Measurements from ENCODE around the gene MCTP1.

The MCTP1 gene

DNA sequence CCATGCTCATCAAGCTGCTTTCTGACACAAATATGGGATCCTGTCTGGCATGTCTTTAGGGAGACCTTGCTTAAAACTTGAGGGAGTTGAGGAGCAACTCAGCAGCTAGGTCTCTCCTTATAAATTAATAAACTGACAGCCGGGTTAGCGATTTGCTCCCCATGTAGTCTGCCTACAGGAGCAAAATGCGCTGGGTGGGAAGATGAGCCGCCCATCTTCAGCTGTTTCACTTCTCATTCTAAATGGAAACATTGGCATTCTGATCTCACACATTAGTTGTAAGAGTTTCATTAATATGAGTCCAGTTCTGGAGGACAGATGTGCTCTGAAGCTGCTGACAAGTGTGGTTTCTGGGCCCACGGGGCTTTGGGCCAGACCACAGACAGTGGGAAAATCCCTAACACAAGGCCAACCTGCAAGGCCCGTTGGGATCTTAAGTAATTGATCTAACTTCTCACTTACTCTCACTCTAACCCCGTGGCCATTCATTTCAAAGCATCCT is 197.0 kb downstream of the MCTP1 start:
- no peak for DNase-seq (ENCODE audit: extremely low read depth, low read depth)
- TF ChIP-seq, protein P1, sequence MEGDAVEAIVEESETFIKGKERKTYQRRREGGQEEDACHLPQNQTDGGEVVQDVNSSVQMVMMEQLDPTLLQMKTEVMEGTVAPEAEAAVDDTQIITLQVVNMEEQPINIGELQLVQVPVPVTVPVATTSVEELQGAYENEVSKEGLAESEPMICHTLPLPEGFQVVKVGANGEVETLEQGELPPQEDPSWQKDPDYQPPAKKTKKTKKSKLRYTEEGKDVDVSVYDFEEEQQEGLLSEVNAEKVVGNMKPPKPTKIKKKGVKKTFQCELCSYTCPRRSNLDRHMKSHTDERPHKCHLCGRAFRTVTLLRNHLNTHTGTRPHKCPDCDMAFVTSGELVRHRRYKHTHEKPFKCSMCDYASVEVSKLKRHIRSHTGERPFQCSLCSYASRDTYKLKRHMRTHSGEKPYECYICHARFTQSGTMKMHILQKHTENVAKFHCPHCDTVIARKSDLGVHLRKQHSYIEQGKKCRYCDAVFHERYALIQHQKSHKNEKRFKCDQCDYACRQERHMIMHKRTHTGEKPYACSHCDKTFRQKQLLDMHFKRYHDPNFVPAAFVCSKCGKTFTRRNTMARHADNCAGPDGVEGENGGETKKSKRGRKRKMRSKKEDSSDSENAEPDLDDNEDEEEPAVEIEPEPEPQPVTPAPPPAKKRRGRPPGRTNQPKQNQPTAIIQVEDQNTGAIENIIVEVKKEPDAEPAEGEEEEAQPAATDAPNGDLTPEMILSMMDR (IDR thresholded peaks at IDR 0.05; ENCODE audit: low read depth, low read length) = no peak

DNA sequence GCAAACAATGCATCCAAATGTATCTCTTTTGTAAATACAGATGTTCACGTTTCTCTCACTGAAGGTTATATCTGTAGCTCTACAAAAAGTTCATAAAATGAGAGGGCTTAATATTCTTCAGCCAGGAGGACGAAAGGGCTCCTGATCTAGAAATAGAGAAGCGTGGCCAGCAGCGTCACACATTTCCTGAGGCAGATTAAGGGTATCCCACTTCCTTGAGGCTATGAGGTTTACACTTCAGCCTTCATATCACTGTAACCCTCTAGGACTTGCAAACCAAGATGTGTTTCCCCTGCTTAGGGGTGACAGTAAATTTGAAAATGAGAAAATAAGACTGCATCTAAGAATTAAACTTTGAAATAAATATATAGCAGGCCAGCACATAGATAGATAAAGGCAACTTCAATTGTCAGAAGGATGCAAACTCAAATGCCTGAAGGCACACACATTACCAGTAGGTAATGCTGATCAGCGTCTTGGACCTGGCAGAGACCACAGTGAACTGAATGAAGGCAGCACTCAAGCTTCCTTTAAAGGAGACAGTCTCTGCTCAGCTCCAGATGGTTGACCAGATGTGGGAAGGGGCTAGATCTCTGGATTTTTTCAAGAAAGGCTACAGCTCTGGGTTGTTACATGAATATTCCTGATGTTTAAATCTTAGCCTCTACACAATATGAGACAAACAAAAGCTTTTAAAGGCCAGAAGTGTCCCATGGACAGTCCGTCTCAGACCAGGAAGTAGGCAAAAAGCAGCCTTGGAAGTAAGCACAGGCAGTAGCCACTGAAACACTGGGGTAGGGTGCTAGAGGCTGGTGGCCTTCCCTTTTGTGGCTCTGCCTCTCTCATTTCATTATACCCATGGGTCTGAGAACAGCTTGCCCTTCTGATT is 197.7 kb downstream of the MCTP1 start:
- TF ChIP-seq, protein P1 (IDR thresholded peaks at IDR 0.05; ENCODE audit: low read depth, low read length) = no peak

DNA sequence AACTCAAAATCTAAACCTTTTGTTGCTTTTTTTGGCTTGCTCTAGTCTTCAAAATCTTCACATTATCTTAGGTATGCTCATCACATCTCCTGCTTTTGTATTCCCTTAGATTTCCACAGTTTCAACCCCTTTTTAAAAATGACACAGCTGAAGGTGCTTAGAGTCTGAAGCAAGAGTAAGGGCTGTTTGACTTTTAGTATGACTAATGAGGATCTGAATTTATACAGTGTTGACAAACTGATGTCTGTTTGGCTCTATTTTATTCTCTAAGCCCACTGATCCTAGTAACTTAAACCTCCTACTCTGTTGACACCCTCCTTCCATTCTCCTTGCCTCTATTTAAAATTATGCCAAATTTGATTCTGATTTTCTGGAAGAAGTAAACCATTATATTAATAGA is 200.1 kb downstream of the MCTP1 start:
- no peak for DNase-seq (ENCODE audit: extremely low read depth, low read depth)
- TF ChIP-seq, protein P1 (IDR thresholded peaks at IDR 0.05; ENCODE audit: low read depth, low read length) = no peak

More for the DNA sequence above, 197.7 kb downstream of the MCTP1 start:
- DNase-seq (ENCODE audit: extremely low read depth, low read depth) = no peak

DNA sequence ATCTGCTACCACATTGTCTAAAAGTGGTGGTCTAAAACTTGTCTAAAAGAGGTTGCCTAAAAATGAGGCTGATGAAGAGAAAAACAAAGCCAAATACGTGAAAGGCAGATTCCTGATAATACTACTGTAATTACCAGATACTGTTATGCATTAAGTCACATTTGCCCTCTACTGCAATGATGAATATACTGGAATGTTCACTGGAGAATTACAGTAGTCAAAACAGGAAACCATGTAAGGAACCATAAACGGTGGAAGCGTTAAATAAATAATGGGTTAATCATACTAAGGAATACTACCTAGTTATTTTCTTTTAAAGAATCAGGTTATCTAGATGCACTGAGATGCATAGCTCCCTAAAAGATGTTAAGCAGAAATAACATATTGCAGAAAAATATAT is 201.3 kb downstream of the MCTP1 start:
- TF ChIP-seq, protein P1 (IDR thresholded peaks at IDR 0.05; ENCODE audit: low read depth, low read length) = no peak
- DNase-seq (ENCODE audit: extremely low read depth, low read depth) = no peak

DNA sequence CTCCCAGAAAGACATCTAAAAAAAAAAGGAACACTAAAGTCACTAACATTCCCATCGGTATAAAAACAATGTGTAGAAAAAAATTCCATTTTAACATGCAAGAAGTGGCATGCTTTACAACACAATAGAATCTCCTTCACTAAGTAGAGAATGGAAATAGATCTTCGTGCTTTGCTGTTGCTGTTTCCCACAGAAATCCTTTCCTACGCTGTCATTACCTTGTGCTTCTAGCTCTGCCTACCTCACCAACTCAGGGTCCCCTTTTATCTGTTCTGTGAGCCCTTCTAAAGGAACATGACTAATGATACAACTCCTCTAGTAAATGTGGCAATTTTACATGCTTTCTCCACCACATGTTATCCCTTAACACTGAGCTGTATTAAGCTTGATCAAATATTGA is 202.9 kb downstream of the MCTP1 start:
- TF ChIP-seq, protein P1 (IDR thresholded peaks at IDR 0.05; ENCODE audit: low read depth, low read length) = no peak
- DNase-seq (ENCODE audit: extremely low read depth, low read depth) = no peak

DNA sequence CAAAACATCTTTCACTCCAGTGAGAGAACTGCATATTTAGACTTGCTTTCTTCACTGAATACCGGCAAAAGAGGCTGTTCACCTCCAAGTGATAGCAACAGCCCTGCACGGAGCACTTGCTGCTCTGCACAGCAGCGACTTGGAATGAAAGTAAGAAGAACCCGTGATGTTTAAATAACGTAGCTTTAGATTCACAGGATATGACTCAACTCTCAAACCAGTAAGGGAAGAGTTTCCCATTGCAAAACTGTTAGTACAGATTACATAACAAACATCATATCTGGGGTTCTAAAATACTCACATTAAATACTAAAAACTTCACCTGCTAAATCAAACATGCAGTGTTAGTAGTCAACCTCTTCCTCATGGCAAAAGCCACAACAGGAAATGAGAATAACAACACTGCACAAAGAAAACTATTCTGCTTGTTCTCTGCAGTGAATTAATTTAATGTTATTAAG is 203.4 kb downstream of the MCTP1 start:
- peak; percentile 3 for DNase-seq (ENCODE audit: extremely low read depth, low read depth)
- TF ChIP-seq, protein P1 (IDR thresholded peaks at IDR 0.05; ENCODE audit: low read depth, low read length) = no peak

DNA sequence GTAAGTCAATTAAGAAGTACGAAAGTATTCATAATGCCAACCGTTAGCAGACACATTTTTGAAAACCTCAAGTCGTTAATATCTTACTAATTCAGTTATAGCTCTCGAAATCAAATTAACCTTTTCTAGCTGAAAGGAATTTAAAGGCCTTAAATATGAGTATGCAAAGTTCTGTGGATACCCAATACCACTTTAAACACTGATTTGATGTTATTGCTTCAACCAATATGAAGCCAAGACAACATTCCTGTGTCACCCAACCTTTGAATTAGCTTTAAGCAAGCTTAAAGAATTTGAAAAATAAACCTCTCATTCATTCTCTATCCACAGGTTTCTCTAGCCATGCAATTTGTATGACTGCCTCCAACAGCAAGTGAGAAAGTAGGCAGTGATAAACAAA is 204.5 kb downstream of the MCTP1 start:
- TF ChIP-seq, protein P1 (IDR thresholded peaks at IDR 0.05; ENCODE audit: low read depth, low read length) = no peak
- DNase-seq (ENCODE audit: extremely low read depth, low read depth) = no peak
